Ishikawa (cell line): ENCODE measurements around the gene AATF.

ENCODE experiments used
- CEBPB ChIP-seq: IDR thresholded peaks from 2 replicates; pipeline ENCODE4 v1.6.1; 2012
- CREB1 ChIP-seq: IDR thresholded peaks from 2 replicates; pipeline ENCODE4 v1.6.1; 2012; ENCODE audit warnings: low read depth
- EGR1 ChIP-seq: IDR thresholded peaks from 2 replicates; pipeline ENCODE4 v1.6.1; 2012
- EP300 ChIP-seq: IDR thresholded peaks from 2 replicates; pipeline ENCODE4 v1.6.1; 2012; ENCODE audit warnings: borderline replicate concordance
- FOXM1 ChIP-seq: IDR thresholded peaks from 2 replicates; pipeline ENCODE4 v1.6.1; 2012; ENCODE audit warnings: low read depth, borderline replicate concordance
- NFIC ChIP-seq: IDR thresholded peaks from 2 replicates; pipeline ENCODE4 v1.6.1; 2012
- RAD21 ChIP-seq: IDR thresholded peaks from 2 replicates; pipeline ENCODE4 v1.6.1; 2012; ENCODE audit warnings: low read depth
- TAF1 ChIP-seq: IDR thresholded peaks from 2 replicates; pipeline ENCODE4 v1.6.1; 2012; ENCODE audit warnings: low read depth, mild to moderate bottlenecking
- TCF12 ChIP-seq: IDR thresholded peaks from 2 replicates; pipeline ENCODE4 v1.6.1; 2012; ENCODE audit warnings: low read depth
- TEAD4 ChIP-seq: IDR thresholded peaks from 2 replicates; pipeline ENCODE4 v1.6.1; 2012
- YY1 ChIP-seq: IDR thresholded peaks from 2 replicates; pipeline ENCODE4 v1.6.1; 2012; ENCODE audit warnings: low read depth
- ZBTB7A ChIP-seq: IDR thresholded peaks from 2 replicates; pipeline ENCODE4 v1.6.1; 2012; ENCODE audit warnings: low read depth
- TF ChIP-seq, protein P1 (sequence below): IDR thresholded peaks from 2 replicates; pipeline ENCODE4 v1.6.1; 2012
- TF ChIP-seq, protein P2 (sequence below): IDR thresholded peaks from 2 replicates; pipeline ENCODE4 v1.6.1; 2012; ENCODE audit warnings: low read depth, mild to moderate bottlenecking
- TF ChIP-seq, protein P3 (sequence below): IDR thresholded peaks from 2 replicates; pipeline ENCODE4 v1.6.1; 2012

The AATF gene

DNA sequence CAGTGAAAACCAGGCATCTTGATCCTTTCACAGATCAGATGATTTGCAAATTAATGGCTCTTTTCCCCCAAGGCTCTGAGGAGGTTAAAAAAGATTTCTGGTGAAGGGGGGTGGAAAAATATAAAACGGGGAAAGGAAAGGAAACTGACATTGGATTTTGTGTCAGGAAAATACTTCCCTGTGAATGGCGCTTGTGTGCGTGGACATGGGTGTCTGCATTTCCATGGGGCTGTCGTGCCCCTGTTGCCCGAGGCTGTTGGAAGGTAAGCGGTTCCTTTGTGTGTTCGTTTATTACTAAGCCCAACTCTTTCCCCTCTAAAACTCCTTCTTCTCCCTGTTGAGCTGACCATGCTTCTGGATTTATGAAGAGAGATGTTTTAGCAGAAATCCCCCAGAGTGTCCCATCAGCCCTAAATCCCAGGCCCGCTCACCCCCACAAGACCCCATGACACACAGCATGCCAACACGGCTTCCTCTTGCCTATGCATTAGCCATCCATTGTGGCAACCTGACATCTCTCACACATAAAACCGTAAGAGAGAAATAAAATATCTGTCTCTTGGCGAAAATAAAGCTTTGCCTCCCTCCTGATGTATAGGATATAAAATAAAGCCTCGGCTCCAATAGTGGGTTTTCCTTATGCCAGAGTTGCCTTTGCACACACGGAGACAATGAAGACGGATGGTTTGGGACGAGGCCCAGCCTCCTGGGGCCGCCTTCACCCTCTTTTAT is 18.7 kb upstream of the AATF start:
- TF ChIP-seq TEAD4 (no peak), EGR1 (no peak), EP300 (no peak), TCF12 (no peak), YY1 (no peak), NFIC (no peak), RAD21 (no peak), ZBTB7A (no peak), CEBPB (no peak), CREB1 (no peak)
- TF ChIP-seq, protein P1, sequence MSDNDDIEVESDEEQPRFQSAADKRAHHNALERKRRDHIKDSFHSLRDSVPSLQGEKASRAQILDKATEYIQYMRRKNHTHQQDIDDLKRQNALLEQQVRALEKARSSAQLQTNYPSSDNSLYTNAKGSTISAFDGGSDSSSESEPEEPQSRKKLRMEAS, result no peak
- TF ChIP-seq, protein P2, sequence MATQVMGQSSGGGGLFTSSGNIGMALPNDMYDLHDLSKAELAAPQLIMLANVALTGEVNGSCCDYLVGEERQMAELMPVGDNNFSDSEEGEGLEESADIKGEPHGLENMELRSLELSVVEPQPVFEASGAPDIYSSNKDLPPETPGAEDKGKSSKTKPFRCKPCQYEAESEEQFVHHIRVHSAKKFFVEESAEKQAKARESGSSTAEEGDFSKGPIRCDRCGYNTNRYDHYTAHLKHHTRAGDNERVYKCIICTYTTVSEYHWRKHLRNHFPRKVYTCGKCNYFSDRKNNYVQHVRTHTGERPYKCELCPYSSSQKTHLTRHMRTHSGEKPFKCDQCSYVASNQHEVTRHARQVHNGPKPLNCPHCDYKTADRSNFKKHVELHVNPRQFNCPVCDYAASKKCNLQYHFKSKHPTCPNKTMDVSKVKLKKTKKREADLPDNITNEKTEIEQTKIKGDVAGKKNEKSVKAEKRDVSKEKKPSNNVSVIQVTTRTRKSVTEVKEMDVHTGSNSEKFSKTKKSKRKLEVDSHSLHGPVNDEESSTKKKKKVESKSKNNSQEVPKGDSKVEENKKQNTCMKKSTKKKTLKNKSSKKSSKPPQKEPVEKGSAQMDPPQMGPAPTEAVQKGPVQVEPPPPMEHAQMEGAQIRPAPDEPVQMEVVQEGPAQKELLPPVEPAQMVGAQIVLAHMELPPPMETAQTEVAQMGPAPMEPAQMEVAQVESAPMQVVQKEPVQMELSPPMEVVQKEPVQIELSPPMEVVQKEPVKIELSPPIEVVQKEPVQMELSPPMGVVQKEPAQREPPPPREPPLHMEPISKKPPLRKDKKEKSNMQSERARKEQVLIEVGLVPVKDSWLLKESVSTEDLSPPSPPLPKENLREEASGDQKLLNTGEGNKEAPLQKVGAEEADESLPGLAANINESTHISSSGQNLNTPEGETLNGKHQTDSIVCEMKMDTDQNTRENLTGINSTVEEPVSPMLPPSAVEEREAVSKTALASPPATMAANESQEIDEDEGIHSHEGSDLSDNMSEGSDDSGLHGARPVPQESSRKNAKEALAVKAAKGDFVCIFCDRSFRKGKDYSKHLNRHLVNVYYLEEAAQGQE, result no peak
- TF ChIP-seq, protein P3, sequence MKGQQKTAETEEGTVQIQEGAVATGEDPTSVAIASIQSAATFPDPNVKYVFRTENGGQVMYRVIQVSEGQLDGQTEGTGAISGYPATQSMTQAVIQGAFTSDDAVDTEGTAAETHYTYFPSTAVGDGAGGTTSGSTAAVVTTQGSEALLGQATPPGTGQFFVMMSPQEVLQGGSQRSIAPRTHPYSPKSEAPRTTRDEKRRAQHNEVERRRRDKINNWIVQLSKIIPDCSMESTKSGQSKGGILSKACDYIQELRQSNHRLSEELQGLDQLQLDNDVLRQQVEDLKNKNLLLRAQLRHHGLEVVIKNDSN, result no peak

DNA sequence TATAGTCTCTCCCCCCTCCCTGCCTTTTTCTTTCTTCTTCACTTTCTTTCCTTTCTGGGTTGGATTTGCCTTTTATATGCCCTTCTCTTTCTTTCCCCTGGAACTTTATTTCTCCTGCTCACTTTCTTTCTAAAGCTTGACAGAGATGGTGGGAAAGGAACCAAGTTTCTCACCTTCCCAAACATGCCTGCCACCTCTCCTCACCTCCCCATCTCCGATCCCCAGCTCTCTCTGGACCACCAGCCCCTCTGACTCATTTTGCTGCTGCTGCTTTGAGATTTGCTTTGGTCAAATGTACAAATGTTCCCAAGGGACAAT is 18.2 kb upstream of the AATF start:
- TF ChIP-seq TCF12 (no peak), EP300 (no peak), CREB1 (no peak), YY1 (no peak), NFIC (no peak), TAF1 (no peak)

DNA sequence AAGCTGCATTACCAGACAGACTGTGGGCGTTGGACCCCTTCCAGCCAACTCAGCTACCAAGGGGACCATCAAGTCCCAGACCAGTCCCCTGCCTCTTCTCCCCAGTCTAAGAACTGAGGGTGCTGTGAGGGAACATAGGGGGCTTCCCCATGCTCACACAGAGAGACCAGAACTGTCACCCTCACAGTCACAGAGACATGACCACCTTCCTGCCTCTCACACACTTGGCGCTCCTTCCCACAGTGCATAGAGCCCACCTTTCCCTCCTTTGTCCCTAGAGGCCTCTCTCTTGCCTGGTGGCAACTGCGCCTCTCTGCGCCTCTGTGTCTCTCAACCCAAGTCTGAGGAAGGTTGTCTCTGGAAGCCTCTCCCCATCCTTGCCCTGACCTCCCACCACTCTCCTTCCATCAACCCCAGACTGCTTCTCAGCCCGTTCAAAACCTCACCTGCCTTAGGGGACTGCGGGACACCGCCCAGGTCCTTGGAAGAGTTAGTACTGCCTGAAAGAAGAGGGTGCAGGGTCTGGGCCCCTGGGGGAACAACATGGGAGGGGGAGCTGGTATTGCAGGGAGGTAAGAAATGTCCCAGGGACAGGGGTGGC is 17.6 kb upstream of the AATF start:
- TF ChIP-seq, protein P2, result no peak
- no peak for TF ChIP-seq TAF1
- TF ChIP-seq ZBTB7A, result no peak
- no peak for TF ChIP-seq TCF12
- TF ChIP-seq, protein P3, result no peak
- TF ChIP-seq EP300, result no peak
- no peak for TF ChIP-seq TEAD4

DNA sequence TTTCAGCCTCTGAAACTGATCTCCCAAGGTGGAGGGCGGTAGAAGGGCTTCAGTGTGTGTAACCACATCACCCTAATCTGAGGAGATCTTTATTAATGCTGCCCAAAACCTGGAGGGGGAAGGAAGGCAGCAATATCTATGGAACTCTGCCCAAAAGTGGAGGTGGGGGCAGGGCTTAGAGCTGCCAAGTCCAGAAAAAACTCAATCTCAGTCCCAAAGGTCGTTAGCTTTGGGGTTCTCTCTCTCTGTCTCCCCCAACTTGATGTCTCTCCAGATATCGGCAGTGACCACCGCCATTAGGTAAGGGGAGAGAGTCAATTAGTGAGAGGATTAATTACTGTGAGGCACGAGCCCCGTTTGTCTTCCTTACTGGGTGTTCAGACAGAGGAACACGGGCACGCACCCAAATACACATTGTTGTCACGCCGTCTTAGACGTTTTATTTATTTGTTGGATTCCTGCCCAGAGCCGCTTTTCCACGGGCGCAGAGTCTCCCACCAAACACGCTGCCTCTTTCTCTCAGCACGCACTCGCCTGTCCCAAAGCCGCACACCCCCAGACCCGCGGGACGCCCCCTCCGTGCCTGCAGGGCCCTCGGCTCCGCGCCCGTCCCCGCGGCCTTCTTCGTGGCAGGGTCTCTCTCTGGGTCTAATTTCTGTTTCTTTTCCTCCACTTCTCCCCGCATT is 16.9 kb upstream of the AATF start:
- TF ChIP-seq FOXM1 (no peak), CREB1 (no peak), EGR1 (no peak), TCF12 (no peak), NFIC (peak; percentile 37; the same call in 1 of the 2 replicates)
- TF ChIP-seq, protein P1, result no peak
- TF ChIP-seq, protein P3, result no peak

DNA sequence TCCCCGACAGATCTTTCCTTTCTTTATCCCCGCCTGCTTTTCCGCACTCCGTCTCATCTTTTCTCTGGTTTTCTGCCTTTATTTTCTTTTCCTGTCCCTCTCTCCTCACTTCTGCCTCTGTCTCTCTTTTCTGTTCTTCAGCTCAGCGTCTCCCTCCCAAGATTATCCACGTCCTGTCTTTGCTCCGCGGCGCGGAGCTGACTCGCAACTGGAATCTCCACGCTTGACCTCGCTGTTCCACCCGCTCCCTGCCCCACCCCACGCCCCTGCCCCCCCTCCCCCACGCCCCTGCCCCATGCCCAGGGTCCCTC is 16.4 kb upstream of the AATF start:
- TF ChIP-seq, protein P2, result no peak
- TF ChIP-seq, protein P3, result no peak
- TF ChIP-seq, protein P1, result no peak
- no peak for TF ChIP-seq CEBPB
- TF ChIP-seq ZBTB7A, result no peak
- TF ChIP-seq YY1, result no peak
- TF ChIP-seq TEAD4, result no peak
- no peak for TF ChIP-seq EGR1
- TF ChIP-seq RAD21, result no peak
- TF ChIP-seq FOXM1, result no peak
- no peak for TF ChIP-seq TCF12
- TF ChIP-seq NFIC, result no peak
- TF ChIP-seq CREB1, result no peak
- TF ChIP-seq EP300, result no peak
- TF ChIP-seq TAF1, result no peak
